SK-N-SH treated with all-trans-retinoic acid at 6 μM for 48 hours (cell line): ENCODE data around the gene PTPRD.

ENCODE experiments used
- ATAC-seq: fragments of 200-7000 bp; cut with Tn5 transposase; 3 replicates; pipeline ENCODE4 v1.9.1; 2020; ENCODE audit warnings: mild to moderate bottlenecking, moderate library complexity
- ARNTL ChIP-seq: fragments of 450-650 bp; formaldehyde crosslinking; IDR thresholded peaks from 2 replicates; pipeline ENCODE4 v1.5.0; 2020; ENCODE audit warnings: low read depth, mild to moderate bottlenecking, moderate library complexity, borderline replicate concordance
- BACH2 ChIP-seq: fragments of 250-450 bp; sonication (Bioruptor Pico); IDR thresholded peaks from 2 replicates; pipeline ENCODE4 v1.9.0; 2021; ENCODE audit warnings: mild to moderate bottlenecking, borderline replicate concordance
- CSDC2 ChIP-seq: fragments of 250-450 bp; sonication (Bioruptor Pico); IDR thresholded peaks from 2 replicates; pipeline ENCODE4 v1.5.0; 2020; ENCODE audit warnings: mild to moderate bottlenecking, moderate library complexity
- ESRRG ChIP-seq: fragments of 250-450 bp; sonication (Bioruptor Pico); IDR thresholded peaks from 2 replicates; pipeline ENCODE4 v1.6.1; 2021; ENCODE audit warnings: mild to moderate bottlenecking
- GLIS3 ChIP-seq: fragments of 250-450 bp; sonication (Bioruptor Pico); IDR thresholded peaks from 2 replicates; pipeline ENCODE4 v1.5.0; 2020; ENCODE audit warnings: mild to moderate bottlenecking, moderate library complexity
- ISL1 ChIP-seq: fragments of 250-450 bp; sonication (Bioruptor Pico); IDR thresholded peaks from 2 replicates; pipeline ENCODE4 v2.1.2; 2022; ENCODE audit warnings: mild to moderate bottlenecking, moderate library complexity
- OSR1 ChIP-seq: fragments of 250-450 bp; sonication (Bioruptor Pico); IDR thresholded peaks from 2 replicates; pipeline ENCODE4 v1.8.0; 2022; ENCODE audit warnings: moderate library complexity, mild to moderate bottlenecking, inconsistent platforms
- PPARA ChIP-seq: fragments of 250-450 bp; sonication (Bioruptor Pico); IDR thresholded peaks from 2 replicates; pipeline ENCODE4 v1.5.0; 2020; ENCODE audit warnings: mild to moderate bottlenecking, borderline replicate concordance
- RARB ChIP-seq: fragments of 250-450 bp; sonication (Bioruptor Pico); IDR thresholded peaks from 2 replicates; pipeline ENCODE4 v1.8.0; 2021; ENCODE audit warnings: mild to moderate bottlenecking, moderate library complexity
- TCF4 ChIP-seq: fragments of 250-450 bp; sonication (Bioruptor Pico); IDR thresholded peaks from 2 replicates; pipeline ENCODE4 v1.8.0; 2021; ENCODE audit warnings: mild to moderate bottlenecking, moderate library complexity, borderline replicate concordance
- TOX ChIP-seq: fragments of 250-450 bp; sonication (Bioruptor Pico); IDR thresholded peaks from 2 replicates; pipeline ENCODE4 v1.8.0; 2021; ENCODE audit warnings: mild to moderate bottlenecking, moderate library complexity, borderline replicate concordance
- ZC3H10 ChIP-seq: fragments of 250-450 bp; sonication (Bioruptor Pico); IDR thresholded peaks from 2 replicates; pipeline ENCODE4 v1.5.1; 2021; ENCODE audit warnings: mild to moderate bottlenecking, moderate library complexity
- ZFP30 ChIP-seq: fragments of 450-650 bp; formaldehyde crosslinking; IDR thresholded peaks from 2 replicates; pipeline ENCODE4 v1.5.0; 2022; ENCODE audit warnings: mild to moderate bottlenecking, moderate library complexity
- ZNF565 ChIP-seq: fragments of 450-650 bp; formaldehyde crosslinking; conservative IDR thresholded peaks from 2 replicates; pipeline ENCODE4 v1.5.0; 2020; ENCODE audit warnings: low read depth, mild to moderate bottlenecking, moderate library complexity
- ZNF70 ChIP-seq: fragments of 450-650 bp; formaldehyde crosslinking; IDR thresholded peaks from 2 replicates; pipeline ENCODE4 v1.5.0; 2020; ENCODE audit warnings: mild to moderate bottlenecking, moderate library complexity
- ZNF8 ChIP-seq: fragments of 450-650 bp; formaldehyde crosslinking; IDR thresholded peaks from 2 replicates; pipeline ENCODE4 v1.5.0; 2020; ENCODE audit warnings: mild to moderate bottlenecking, moderate library complexity
- TF ChIP-seq, protein P1 (sequence below): fragments of 250-450 bp; sonication (Bioruptor Pico); IDR thresholded peaks from 2 replicates; pipeline ENCODE4 v1.5.0; 2020; ENCODE audit warnings: mild to moderate bottlenecking, moderate library complexity
- TF ChIP-seq, protein P2 (sequence below): fragments of 250-450 bp; sonication (Bioruptor Pico); IDR thresholded peaks from 2 replicates; pipeline ENCODE4 v1.8.0; 2021; ENCODE audit warnings: low read depth, mild to moderate bottlenecking, moderate library complexity, borderline replicate concordance
- TF ChIP-seq, protein P3 (sequence below): fragments of 250-450 bp; sonication (Bioruptor Pico); IDR thresholded peaks from 2 replicates; pipeline ENCODE4 v1.8.0; 2020; ENCODE audit warnings: mild to moderate bottlenecking, moderate library complexity, borderline replicate concordance
- TF ChIP-seq, protein P4 (sequence below): fragments of 250-450 bp; sonication (Bioruptor Pico); IDR thresholded peaks from 2 replicates; pipeline ENCODE4 v1.5.1; 2020; ENCODE audit warnings: low read depth, mild to moderate bottlenecking, moderate library complexity

The PTPRD gene

DNA sequence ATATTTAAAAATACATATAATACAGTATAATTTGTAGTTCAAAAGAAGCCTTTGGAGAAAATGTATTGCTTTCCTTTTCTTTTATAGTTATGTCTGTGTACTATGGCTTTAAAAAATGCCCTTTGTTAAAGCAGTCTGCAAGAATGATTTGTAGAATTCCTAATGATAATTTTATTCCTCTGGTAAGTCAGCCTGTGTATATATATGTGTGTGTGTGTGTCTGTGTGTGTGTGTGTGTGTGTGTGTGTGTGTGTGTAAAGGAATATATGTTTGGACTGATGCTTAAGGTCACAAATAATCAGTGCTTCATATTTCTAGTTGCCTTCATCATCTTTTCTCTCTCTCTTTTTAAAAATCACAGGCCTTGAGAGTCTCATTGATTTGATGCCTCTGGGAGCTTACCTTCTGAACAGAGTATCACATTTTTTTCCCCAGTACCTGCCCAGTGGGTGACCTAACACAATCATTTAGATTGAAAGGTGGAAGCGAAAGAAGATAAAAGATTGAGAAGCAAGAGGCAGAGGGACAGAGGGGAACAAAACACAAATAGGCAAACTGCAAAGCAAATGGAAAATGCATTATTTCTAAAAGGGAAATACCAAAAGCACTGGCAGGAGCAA lies 2104.0 kb downstream of the PTPRD start:
- ATAC-seq = no peak
- no peak for TF ChIP-seq TOX (CRISPR knock-in tag)

DNA sequence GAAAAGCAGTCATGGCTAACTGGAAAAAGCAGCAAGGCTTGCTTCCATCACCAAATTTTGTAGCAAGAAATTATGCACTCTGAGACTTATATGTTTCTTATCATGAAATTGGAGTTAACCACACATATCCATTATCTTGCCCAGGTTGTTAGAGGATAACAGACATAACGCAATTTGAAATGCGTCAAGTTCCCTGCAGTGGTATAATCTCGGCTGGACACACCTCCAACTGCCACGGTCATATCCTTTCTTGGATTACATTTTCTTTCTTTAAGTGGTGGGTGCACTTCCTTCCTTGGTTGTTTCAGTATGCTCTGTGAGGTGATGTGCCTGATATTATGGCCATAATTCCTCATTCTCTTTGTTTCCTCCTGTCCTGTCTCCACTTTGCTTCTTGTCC lies 2118.2 kb downstream of the PTPRD start:
- ATAC-seq = no peak
- TF ChIP-seq ISL1 (no peak), ZFP30 (no peak), TCF4 (no peak), RARB (CRISPR knock-in tag) (no peak), ARNTL (no peak)
- TF ChIP-seq, protein P1, sequence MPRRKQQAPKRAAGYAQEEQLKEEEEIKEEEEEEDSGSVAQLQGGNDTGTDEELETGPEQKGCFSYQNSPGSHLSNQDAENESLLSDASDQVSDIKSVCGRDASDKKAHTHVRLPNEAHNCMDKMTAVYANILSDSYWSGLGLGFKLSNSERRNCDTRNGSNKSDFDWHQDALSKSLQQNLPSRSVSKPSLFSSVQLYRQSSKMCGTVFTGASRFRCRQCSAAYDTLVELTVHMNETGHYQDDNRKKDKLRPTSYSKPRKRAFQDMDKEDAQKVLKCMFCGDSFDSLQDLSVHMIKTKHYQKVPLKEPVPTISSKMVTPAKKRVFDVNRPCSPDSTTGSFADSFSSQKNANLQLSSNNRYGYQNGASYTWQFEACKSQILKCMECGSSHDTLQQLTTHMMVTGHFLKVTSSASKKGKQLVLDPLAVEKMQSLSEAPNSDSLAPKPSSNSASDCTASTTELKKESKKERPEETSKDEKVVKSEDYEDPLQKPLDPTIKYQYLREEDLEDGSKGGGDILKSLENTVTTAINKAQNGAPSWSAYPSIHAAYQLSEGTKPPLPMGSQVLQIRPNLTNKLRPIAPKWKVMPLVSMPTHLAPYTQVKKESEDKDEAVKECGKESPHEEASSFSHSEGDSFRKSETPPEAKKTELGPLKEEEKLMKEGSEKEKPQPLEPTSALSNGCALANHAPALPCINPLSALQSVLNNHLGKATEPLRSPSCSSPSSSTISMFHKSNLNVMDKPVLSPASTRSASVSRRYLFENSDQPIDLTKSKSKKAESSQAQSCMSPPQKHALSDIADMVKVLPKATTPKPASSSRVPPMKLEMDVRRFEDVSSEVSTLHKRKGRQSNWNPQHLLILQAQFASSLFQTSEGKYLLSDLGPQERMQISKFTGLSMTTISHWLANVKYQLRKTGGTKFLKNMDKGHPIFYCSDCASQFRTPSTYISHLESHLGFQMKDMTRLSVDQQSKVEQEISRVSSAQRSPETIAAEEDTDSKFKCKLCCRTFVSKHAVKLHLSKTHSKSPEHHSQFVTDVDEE (CRISPR knock-in tag) = no peak
- TF ChIP-seq, all 23 proteins: peak for 0

DNA sequence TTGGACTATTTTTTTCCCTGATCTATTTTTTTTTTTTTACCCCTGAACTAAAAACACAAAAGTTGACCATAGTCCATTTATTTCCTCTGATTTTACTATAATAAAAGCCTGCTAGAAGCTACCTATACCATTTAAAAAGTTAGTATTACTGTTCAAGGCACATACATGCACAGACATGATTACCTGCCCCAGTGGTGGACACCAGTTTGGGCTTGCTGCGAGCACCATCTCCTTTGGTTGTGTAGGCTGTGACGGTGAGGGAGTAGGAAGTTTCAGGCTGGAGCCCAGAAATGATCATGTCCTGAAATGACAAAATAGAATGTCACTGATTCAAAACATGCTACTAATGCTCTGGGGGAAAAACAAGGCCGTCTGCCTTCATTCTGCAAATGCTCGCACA lies 2120.1 kb downstream of the PTPRD start:
- no peak for ATAC-seq
- TF ChIP-seq ZNF8 (CRISPR knock-in tag) = no peak
- TF ChIP-seq ZFP30 = no peak
- TF ChIP-seq GLIS3 (CRISPR knock-in tag) = no peak

DNA sequence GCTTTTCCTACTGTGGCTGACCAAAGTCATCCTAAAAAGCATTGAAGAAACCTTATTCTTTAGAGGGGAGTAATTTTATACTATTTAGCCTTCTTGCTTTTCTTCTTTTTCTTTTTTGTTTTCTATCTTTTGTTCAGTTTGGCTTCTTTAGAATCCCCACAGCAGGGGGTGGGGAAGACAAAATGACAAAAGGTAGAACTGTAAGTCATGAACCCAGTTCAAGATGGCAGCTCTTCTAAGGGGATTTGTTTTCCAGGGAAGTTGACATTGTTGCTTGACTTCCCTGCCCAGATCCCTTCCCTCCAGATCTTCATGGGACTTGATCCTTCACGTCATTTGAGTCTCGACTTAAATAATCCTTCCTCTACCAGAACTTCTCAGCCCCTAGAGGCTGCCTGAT lies 2120.8 kb downstream of the PTPRD start:
- ATAC-seq = no peak
- TF ChIP-seq, protein P2, sequence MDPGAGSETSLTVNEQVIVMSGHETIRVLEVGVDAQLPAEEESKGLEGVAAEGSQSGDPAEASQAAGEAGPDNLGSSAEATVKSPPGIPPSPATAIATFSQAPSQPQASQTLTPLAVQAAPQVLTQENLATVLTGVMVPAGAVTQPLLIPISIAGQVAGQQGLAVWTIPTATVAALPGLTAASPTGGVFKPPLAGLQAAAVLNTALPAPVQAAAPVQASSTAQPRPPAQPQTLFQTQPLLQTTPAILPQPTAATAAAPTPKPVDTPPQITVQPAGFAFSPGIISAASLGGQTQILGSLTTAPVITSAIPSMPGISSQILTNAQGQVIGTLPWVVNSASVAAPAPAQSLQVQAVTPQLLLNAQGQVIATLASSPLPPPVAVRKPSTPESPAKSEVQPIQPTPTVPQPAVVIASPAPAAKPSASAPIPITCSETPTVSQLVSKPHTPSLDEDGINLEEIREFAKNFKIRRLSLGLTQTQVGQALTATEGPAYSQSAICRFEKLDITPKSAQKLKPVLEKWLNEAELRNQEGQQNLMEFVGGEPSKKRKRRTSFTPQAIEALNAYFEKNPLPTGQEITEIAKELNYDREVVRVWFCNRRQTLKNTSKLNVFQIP = no peak
- TF ChIP-seq ZNF565 = no peak
- TF ChIP-seq ZC3H10 (CRISPR knock-in tag) = no peak
- TF ChIP-seq RARB (CRISPR knock-in tag) = no peak
- TF ChIP-seq CSDC2 (CRISPR knock-in tag) = no peak
- TF ChIP-seq PPARA (CRISPR knock-in tag) = no peak
- TF ChIP-seq, protein P3, sequence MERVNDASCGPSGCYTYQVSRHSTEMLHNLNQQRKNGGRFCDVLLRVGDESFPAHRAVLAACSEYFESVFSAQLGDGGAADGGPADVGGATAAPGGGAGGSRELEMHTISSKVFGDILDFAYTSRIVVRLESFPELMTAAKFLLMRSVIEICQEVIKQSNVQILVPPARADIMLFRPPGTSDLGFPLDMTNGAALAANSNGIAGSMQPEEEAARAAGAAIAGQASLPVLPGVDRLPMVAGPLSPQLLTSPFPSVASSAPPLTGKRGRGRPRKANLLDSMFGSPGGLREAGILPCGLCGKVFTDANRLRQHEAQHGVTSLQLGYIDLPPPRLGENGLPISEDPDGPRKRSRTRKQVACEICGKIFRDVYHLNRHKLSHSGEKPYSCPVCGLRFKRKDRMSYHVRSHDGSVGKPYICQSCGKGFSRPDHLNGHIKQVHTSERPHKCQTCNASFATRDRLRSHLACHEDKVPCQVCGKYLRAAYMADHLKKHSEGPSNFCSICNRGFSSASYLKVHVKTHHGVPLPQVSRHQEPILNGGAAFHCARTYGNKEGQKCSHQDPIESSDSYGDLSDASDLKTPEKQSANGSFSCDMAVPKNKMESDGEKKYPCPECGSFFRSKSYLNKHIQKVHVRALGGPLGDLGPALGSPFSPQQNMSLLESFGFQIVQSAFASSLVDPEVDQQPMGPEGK (CRISPR knock-in tag) = no peak
- TF ChIP-seq ZNF8 (CRISPR knock-in tag) = no peak

DNA sequence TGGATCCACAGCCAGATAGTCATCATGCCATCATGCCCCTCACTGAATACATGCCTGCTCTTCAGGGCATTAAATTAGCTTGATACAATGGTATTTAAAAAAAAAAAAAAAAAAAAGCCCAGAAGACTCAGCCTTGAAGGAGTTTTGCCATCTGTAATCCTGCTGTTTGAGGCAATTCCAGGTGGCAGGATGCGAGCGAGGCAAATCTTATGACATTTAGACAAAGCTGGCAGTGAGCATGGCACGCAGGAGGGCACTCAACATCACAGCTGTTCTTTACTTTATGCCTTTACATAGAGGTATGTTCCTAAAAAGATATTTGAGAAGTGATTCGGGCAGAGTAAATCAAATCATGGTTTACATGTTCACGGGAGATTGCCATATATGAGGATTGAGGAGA lies 2121.2 kb downstream of the PTPRD start:
- TF ChIP-seq ZNF70 (no peak), ZC3H10 (CRISPR knock-in tag) (no peak), ESRRG (no peak), ZFP30 (no peak), CSDC2 (CRISPR knock-in tag) (no peak), RARB (CRISPR knock-in tag) (no peak), TOX (CRISPR knock-in tag) (no peak), BACH2 (CRISPR knock-in tag) (no peak), ZNF8 (CRISPR knock-in tag) (no peak), ISL1 (no peak), OSR1 (CRISPR knock-in tag) (no peak)
- TF ChIP-seq, protein P4, sequence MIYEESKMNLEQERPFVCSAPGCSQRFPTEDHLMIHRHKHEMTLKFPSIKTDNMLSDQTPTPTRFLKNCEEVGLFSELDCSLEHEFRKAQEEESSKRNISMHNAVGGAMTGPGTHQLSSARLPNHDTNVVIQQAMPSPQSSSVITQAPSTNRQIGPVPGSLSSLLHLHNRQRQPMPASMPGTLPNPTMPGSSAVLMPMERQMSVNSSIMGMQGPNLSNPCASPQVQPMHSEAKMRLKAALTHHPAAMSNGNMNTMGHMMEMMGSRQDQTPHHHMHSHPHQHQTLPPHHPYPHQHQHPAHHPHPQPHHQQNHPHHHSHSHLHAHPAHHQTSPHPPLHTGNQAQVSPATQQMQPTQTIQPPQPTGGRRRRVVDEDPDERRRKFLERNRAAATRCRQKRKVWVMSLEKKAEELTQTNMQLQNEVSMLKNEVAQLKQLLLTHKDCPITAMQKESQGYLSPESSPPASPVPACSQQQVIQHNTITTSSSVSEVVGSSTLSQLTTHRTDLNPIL (CRISPR knock-in tag) = no peak
- TF ChIP-seq, protein P1 (CRISPR knock-in tag) = no peak
- TF ChIP-seq, protein P2 = no peak
- no peak for ATAC-seq
